Measurements from ENCODE around the gene CIDEB.

GRCh38 chr14:24349742-24350141 lies 42.0 kb upstream of the CIDEB start:
- TF ChIP-seq CTCF (IDR thresholded peaks at IDR 0.05) (no peak), POLR2A (IDR thresholded peaks at IDR 0.05) (no peak)

All from body of pancreas (tissue), 4 donors.